Cardiac muscle cell (in vitro differentiated cells and primary cell): ENCODE results near the gene DPPA5. TPM values are rescaled to one million over a fixed set of nuclear protein-coding genes. Genes with fewer than 3 reads are reported as not detected.
"Not testable (repeated sequence)": the region's sequence is repeated elsewhere in the genome, so short reads cannot be mapped to it uniquely, and the experiment has no call there.

ENCODE experiments used
- DNase-seq, 2 donors: peaks; one replicate each; pipeline versions ENCODE4 v3.0.0 to v3.0.0-alpha.2; 2010 to 2017; ENCODE audit warnings: low read depth in 1 of 2, low spot score in 1 of 2
- H3K27ac ChIP-seq: fragments of 200-600 bp; sonication (generic); 2 replicates; pipeline ENCODE4 v1.5.1; 2016
- H3K27me3 ChIP-seq: fragments of 200-600 bp; sonication (generic); 2 replicates; pipeline ENCODE4 v1.6.0; 2016; ENCODE audit warnings: control low read depth
- H3K36me3 ChIP-seq: fragments of 200-600 bp; sonication (generic); 2 replicates; pipeline ENCODE4 v1.5.1; 2016; ENCODE audit warnings: control low read depth
- H3K4me1 ChIP-seq: fragments of 200-600 bp; sonication (generic); 2 replicates; pipeline ENCODE4 v1.8.1; 2017; ENCODE audit warnings: low read depth, mild to moderate bottlenecking, mixed run types
- H3K4me3 ChIP-seq: fragments of 200-600 bp; sonication (generic); 2 replicates; pipeline ENCODE4 v1.5.1; 2016; ENCODE audit warnings: mild to moderate bottlenecking
- H3K9me3 ChIP-seq: fragments of 200-600 bp; sonication (generic); 2 replicates; pipeline ENCODE4 v1.5.1; 2017; ENCODE audit warnings: low read depth, mild to moderate bottlenecking, control low read depth
- polyA plus RNA-seq: library from polyadenylated mRNA; unstranded; fragments of >200 nt; fragmentation: Nextera tagmentation; extraction: Ambion mirVana; gene quantifications from 2 replicates; pipeline ENCODE4 v1.2.1, GENCODE V29; 2016
- total RNA-seq: library from RNA; depleted of rRNA; stranded (reverse); fragments of >200 nt; gene quantifications from 2 replicates; pipeline ENCODE4 v1.2.3, GENCODE V29; 2016
- TF ChIP-seq, protein P1 (sequence below): IDR thresholded peaks from 2 replicates; pipeline ENCODE4 v1.5.1; 2012; ENCODE audit warnings: low read depth, mild to moderate bottlenecking, low read length

Gene DPPA5
- total and polyA plus RNA-seq, 2 experiments from 2014 or later = not detected

DNA sequence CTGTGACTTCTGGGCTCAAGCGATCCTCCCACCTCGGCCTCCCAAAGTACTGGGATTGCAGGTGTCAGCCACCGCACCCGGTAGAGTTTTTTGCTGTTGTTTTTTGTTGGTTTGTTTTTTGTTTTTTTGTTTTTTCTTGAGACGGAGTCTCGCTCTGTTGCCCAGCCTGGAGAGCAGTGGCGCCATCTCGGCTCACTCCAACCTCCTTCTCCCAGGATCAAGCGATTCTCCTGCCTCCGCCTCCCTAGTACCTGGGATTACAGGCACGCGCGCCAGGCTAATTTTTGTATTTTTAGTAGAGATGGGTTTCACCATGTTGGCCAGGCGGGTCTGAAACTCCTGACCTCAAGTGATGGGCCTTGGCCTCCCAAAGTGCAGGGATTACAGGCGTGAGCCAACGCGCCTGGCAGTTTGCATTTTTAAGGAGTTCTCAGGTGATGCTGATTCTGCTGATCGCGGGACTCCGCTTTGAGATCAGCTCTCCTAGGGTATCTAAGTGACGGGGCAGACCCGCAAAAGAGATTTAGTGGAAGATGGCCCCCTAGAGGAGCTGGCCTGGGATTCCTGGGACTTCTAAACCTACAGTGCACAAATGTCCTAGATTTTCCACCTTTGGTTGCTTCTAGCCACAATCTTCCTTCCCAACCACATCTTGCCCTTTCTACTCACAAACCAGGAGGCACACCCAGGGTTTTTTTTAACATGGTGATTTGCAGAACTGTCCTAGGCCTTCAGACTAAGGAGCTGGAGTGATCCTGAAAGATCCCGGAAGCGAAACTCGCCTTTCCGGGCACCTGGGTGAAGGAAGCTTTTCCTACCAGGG, 45.2 kb downstream of the DPPA5 start:
- Histone ChIP-seq H3K36me3 (no peaks in the 10 kb centered on the region), H3K4me1 (no peaks in the 10 kb centered on the region), H3K27me3 (no peaks in the 10 kb centered on the region), H3K9me3 (no peaks in the 10 kb centered on the region), H3K27ac (no peak overlapping the region), H3K4me3 (peak overlapping the region; percentile 51)
- TF ChIP-seq, protein P1, sequence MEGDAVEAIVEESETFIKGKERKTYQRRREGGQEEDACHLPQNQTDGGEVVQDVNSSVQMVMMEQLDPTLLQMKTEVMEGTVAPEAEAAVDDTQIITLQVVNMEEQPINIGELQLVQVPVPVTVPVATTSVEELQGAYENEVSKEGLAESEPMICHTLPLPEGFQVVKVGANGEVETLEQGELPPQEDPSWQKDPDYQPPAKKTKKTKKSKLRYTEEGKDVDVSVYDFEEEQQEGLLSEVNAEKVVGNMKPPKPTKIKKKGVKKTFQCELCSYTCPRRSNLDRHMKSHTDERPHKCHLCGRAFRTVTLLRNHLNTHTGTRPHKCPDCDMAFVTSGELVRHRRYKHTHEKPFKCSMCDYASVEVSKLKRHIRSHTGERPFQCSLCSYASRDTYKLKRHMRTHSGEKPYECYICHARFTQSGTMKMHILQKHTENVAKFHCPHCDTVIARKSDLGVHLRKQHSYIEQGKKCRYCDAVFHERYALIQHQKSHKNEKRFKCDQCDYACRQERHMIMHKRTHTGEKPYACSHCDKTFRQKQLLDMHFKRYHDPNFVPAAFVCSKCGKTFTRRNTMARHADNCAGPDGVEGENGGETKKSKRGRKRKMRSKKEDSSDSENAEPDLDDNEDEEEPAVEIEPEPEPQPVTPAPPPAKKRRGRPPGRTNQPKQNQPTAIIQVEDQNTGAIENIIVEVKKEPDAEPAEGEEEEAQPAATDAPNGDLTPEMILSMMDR = peak; percentile 40
- DNase-seq = peak; percentile 20 to 40

DNA sequence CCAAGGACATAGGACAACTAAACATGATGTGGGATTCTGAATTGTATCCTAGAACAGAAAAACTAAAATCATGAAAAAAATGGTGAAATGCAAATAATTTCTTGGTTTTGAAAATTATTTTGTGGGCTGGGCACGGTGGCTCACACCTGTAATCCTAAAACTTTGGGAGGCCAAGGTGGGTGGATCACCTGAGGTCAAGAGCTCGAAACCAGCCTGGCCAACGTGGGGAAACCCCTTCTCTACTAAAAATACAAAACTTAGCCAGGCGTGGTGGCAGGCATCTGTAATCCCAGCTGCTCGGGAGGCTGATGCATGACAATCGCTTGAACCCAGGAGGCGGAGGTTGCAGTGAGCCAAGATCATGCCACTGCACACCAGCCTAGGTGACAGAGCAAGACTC, 50.3 kb downstream of the DPPA5 start:
- not testable (repeated sequence) for H3K27ac ChIP-seq, H3K27me3 ChIP-seq, H3K4me3 ChIP-seq, H3K9me3 ChIP-seq, DNase-seq, H3K36me3 ChIP-seq, H3K4me1 ChIP-seq

Other genes with a start within 250 kb of the DPPA5 start
- not detected in 2 replicates for gene KHDC1L, start 128.8 kb downstream of the DPPA5 start, total RNA-seq
- gene KHDC1L, start 128.8 kb downstream of the DPPA5 start, polyA plus RNA-seq = 0.31 TPM in 1 of 2 replicates, not detected in the other
- gene KHDC1, start 91.1 kb downstream of the DPPA5 start, total RNA-seq = 8.0 and 11.8 TPM in 2 replicates
- gene KHDC1, start 91.1 kb downstream of the DPPA5 start, polyA plus RNA-seq = 17.1 and 25.3 TPM in 2 replicates
- gene KHDC3L, start 8.4 kb upstream of the DPPA5 start, total RNA-seq = 0.86 and 1.2 TPM in 2 replicates
- 0.35 TPM in 1 of 2 replicates, not detected in the other for gene KHDC3L, start 8.4 kb upstream of the DPPA5 start, polyA plus RNA-seq
- not detected in 2 replicates for gene OOEP, start 15.6 kb upstream of the DPPA5 start, total RNA-seq
- not detected in 2 replicates for gene OOEP, start 15.6 kb upstream of the DPPA5 start, polyA plus RNA-seq
- not detected in 2 replicates for gene DDX43, start 40.6 kb upstream of the DPPA5 start, total RNA-seq
- not detected in 2 replicates for gene DDX43, start 40.6 kb upstream of the DPPA5 start, polyA plus RNA-seq
- gene CGAS, start 98.0 kb upstream of the DPPA5 start, total RNA-seq = 0.07 TPM in 1 of 2 replicates, not detected in the other
- gene CGAS, start 98.0 kb upstream of the DPPA5 start, polyA plus RNA-seq = not detected in 2 replicates
- 18.5 and 23.6 TPM in 2 replicates for gene MTO1, start 107.5 kb upstream of the DPPA5 start, total RNA-seq
- 19.6 and 25.3 TPM in 2 replicates for gene MTO1, start 107.5 kb upstream of the DPPA5 start, polyA plus RNA-seq
- gene EEF1A1, start 166.8 kb upstream of the DPPA5 start, total RNA-seq = 7,643 and 9,273 TPM in 2 replicates
- 2,527 and 3,279 TPM in 2 replicates for gene EEF1A1, start 166.8 kb upstream of the DPPA5 start, polyA plus RNA-seq